Stimulated activated CD8-positive, alpha-beta memory T cell treated with anti-CD3 and anti-CD28 coated beads, Interleukin-4, amount 100 ng/mL, for 4 hours (primary cell): ENCODE data around the gene EPHA3.

Source experiments
- DNase-seq, 2 donors: peaks; one replicate each; pipeline ENCODE4 v3.0.0-alpha.2; 2020; ENCODE audit warnings: low read depth in 2 of 2, low spot score in 1 of 2

The EPHA3 gene

DNA sequence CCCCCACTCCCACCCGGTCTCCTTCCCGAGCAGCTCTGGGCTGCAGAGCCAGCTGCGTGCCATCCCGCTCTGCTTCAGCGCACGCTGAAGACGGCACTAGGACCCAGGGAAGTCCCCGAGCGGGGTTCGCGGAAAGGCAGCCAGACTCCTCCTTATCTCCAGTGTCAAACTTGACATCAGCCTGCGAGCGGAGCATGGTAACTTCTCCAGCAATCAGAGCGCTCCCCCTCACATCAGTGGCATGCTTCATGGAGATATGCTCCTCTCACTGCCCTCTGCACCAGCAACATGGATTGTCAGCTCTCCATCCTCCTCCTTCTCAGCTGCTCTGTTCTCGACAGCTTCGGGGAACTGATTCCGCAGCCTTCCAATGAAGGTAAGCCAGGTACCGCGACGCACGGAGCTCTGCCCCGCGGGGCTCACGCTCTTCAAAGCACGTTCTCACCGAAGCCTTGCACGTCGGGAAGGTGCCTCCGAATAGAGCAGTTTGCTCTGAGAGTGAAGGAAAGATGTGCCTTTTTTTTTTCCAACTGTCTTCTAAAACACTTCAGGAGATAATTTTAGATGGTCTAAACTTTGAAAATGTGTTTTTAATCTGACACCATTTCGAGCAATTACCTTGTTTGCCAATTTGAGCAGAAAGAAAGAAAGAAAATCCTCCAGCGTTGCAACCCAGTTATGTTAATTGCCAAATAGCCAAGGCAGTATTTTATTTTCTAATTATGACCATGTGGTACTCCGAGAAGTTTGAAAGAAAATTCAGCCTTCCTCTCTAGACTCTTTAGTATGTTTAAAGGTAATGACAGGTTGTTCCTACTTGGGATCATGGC, at the start of gene EPHA3:
Gene EPHA3, plus strand, starts transcription at position 161 of the 830 bp plus-strand sequence. Its CDS starts 128 bp downstream, at position 289.
- peak in 1 of 2 donors; percentile 1 for DNase-seq

DNA sequence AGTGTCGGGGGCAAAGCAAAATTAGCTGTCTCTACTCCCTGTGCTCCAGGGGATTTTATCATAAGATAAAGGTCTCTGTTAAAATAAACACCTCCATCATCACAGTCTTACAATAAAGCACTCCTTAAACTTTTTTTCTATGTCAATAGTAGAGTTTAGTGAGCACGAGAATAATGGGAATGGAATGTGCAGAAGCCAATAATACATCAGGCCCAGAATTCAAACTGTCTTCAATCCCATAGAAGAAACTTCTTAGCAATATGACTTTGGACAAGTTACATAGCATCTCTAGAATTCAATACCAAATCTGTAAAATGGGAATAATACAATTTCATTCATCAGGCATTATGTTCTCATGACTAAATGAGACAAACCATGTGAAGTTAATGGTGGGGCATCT, 49.0 kb upstream of the EPHA3 start:
- DNase-seq, result no peak

DNA sequence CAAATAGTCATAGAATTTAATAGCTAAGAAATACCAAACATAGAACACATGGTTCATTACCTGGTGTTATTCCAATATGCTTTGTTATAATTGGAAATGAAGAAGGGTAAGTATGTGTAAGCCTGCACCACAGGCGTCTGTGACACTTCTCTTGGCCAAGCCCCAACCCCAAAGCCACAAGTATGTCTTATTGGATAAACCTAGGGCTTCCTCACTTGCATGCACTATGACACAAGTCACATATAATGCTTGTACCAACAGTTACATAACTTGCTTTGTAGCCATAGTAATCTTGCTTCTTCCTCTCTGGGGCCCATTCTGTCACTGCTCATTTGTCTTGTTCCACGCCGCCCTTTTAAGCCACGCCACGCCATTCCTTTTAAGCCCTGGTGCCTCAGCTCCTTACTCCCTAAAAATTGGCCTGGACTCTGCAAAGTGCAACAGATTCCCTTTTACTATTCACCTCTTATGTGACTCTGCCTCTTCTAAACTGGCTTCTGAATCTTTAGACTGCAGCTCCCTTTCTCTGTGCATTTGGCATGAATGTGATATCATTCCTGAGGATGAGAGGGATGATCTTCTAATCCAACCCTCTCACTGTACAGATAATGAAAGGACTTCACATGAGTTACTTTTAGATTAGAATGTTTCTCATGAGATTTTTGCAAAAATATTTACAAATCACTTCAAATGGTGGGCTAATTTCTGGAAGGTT, 48.1 kb upstream of the EPHA3 start:
- DNase-seq, result no peak

DNA sequence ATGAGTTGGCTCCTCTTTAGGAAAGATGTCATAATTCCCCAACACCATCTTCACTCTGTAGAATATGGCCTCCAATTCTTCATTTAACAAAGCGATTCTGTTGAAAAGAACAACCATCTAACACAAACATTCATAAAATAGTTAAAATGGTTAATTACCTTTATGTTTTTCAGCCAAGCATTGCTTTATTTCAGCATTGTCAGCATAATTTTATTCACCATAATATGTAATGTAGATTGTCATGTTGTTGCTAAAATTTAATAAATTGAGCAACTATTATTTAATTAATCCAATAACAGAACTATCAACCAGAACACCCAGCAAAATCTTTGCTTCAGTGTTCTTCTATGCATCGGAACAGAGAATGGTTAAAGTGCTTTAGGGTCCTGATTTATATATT, 46.2 kb upstream of the EPHA3 start:
- no peak for DNase-seq

DNA sequence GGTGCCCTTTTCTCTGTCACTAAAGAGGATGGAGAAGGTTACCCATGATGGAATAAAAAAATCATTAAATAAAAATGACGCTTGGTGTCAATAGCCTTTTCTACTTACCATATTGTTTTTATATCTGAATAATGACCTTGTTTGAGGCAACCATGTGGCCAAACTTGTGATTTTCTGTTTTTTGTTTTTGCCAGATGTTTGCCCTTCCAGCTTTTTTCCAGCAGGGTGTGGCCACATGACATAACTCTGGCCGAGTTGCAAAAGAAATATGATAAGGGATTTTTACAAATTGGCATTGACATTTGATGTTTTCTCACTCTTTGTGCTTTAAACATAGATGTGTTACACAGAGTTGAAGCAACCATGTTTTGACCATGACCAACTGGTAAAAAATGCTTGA, 39.7 kb upstream of the EPHA3 start:
- no peak for DNase-seq

DNA sequence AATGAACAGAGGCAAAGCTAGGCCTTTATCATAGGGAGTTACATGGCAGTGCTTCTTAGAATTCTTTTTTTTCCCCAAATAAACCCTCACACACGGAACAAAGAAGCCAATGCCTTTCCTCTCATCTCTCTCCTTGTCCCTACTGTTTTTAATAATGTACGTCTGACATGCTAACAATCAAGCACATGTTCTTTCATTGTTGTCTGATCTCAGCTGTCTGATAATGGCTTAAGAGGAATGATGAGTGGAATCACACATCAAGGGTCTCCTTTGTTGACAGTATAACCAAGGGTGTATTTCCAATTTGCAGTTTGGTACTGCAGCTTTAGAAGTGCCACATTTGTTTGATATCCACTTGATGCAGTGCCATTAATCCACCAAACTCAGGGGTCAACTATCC, 34.8 kb upstream of the EPHA3 start:
- DNase-seq, result no peak

DNA sequence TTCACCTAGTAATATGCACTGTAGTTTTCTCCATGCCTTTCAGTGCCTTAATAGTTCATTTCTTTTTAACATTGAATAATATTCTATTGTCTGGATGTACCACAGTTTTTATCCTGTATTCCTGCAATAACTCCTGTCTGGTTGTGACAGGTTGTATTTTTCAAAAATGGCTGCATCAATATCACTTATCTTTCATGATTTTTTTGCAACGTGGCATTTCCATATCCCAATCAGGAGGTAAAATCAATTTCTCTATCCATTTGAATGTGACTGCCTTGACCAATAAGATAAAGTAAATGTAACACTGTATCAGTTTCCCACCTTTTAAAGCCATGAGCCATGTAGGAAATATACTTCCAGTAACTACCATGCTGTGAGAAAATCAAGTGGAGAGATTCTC, 27.5 kb upstream of the EPHA3 start:
- DNase-seq, result no peak

DNA sequence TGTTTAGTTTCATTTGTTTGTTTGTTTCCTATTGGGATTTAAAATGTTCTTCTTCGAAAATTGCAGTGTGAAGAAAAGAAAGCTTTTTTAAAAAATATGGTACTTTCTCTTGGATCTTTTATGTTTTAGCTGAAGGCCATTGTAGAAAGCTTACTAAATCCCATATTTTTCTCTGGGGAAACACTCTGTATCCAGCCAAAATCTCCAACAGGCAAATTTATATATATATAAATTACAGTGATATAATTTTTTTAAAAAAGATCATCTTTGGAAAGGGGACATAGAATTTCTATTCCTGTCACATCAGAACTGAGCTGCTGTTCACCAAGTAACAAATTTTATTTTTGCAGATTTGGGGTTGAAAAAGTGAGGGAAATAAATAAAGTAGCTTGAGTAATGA, 19.6 kb upstream of the EPHA3 start:
- no peak for DNase-seq

DNA sequence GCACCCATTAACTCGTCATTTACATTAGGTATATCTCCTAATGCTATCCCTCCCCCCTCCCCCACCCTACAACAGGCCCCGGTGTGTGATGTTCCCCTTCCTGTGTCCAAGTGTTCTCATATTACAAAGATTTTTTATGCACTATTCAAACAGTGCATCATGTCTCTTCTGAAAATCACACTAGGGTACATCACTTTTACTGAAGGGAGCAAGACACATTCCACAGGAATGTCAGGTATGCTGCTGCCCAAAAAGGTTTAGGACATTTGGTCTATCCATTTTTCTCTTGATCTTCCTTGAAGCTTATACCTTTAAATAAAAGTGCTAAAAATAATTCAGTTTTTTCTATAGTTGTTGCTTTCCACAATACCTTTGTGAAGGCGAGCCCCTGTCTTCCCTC, 9.2 kb upstream of the EPHA3 start:
- no peak for DNase-seq

DNA sequence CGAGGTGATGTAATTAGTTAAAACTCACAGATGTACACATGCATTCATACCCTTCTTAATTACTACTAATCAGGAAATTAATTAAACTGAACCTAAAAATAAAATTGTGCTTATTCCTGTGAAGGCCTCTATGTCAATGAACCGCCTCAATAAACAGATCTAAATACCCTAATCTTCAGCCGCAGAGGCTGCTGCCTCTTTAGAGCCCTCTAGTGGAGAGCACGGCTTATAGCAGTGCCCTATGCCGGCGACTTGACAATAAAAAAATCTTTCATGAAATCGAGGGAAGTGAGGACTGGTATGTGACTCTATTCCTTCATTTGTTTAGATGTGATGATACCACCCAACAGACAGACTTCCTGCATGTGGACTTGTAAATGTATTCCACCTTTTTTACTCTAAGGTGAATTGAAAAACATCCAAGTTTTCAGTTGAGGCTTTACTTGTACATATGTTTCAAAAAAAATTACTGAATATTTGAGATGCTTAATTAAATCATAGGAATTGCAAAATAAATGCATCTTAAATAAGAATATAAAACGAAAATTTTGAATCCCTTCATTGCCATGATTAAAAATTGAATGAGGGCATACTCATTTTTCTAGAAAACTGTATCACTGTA, 8.3 kb upstream of the EPHA3 start:
- DNase-seq, result no peak

DNA sequence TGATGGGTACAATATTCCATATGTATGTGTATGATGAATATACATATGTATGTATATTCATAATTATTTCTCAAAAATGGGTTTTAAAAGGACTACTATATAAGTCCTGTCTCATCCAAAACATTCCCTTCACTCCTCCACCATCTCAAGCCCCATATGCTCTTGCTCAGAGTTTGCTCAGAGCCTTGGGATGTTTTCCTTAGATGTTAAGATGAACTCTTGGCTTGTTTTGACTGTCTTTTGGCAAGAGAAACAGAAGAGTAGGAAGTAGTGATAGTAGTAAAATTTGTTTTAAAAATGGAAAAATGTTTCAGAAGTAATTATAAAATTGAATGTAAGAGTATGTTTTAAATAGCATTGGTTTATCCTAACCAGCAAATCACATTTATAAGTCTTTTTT, 6.2 kb upstream of the EPHA3 start:
- DNase-seq, result no peak

DNA sequence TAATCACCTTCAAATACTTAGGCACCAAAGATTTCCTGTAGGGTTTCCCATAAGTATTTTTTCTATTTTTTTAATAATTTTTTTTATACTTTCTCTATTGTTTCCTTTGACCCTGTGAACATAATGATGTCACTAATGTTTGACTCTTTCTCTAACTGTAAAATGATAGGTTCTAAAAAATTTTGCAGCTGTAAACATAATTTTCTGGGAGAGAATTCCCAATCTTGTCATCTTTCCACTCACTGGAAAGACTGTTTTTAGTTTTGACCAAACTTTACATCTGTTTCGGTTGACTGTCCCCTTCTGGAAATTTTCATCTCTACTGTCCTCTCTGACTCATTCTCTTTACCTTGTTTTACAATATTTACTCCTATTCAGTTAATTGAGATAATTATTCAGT, 5.5 kb upstream of the EPHA3 start:
- DNase-seq, result no peak

DNA sequence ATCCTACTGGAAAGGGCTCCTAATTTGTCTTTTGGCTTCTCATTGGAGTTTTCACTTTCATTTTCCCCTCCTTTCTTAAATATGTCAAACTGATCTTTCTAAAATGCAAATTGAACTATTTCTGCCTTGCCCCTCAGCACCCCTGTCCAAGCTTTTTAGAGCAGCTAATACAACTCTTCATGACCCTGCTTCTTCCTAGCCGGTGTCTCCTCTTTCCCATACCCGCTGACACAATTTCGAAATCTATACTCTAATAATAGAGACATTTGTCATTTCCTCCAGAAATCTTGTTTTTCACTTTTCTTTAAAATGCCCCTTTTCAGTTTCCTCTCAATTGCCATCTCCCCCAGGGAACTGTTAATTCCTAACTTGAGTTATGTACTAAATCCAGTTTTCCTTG, 2.9 kb upstream of the EPHA3 start:
- DNase-seq, result no peak

DNA sequence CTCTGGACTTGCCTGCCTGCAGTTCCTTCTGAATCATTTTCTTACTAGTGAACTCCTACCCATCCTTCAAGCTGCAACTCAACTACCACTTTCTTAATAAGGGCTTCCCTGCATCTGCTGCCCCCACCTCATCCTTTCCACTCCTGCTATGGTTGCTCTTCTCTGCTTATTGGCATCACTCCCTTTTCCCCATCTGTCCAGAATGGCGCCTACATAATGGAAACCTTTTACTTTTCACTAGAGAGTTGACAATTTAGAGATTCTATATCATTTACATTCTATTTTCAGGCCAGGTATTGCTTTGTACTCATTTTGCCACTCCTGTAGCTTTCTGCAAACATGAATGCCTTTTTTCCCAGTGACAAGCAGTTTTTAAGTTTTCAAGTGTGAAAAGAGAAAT, 1.9 kb upstream of the EPHA3 start:
- DNase-seq, result no peak

DNA sequence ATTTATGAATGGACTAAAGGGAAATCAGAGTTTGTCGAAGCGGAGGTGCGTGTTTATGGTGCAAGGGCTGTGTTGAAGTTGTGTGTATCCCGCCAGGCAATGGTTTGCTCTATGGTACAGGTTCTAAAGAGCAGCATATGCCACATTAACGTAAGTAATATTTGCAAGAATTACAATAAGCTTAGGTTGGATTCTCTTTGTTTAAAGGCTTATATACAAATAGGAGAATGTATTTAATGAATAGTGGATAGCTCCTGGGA, 800 bp downstream of the EPHA3 start:
- no peak for DNase-seq

DNA sequence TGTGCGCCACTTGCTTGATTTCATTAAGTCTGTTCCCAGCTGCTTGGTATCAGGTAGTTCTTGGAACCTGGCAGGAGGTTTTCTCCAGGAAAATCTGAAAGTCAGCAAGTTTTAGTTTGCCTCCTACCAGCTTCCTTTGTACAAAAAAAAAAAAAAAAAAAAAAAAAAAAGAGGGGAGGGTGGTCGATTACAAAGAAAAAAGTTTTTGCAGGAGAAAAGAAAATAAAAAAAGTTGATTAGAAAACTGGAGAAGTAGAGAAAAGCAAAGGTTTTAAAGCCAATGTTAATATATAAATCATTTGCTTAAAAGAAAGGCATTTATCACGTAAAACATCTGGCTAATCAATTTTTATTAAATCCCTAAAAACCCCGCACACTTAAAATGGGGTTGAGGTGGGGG, 5.9 kb downstream of the EPHA3 start:
- no peak for DNase-seq

DNA sequence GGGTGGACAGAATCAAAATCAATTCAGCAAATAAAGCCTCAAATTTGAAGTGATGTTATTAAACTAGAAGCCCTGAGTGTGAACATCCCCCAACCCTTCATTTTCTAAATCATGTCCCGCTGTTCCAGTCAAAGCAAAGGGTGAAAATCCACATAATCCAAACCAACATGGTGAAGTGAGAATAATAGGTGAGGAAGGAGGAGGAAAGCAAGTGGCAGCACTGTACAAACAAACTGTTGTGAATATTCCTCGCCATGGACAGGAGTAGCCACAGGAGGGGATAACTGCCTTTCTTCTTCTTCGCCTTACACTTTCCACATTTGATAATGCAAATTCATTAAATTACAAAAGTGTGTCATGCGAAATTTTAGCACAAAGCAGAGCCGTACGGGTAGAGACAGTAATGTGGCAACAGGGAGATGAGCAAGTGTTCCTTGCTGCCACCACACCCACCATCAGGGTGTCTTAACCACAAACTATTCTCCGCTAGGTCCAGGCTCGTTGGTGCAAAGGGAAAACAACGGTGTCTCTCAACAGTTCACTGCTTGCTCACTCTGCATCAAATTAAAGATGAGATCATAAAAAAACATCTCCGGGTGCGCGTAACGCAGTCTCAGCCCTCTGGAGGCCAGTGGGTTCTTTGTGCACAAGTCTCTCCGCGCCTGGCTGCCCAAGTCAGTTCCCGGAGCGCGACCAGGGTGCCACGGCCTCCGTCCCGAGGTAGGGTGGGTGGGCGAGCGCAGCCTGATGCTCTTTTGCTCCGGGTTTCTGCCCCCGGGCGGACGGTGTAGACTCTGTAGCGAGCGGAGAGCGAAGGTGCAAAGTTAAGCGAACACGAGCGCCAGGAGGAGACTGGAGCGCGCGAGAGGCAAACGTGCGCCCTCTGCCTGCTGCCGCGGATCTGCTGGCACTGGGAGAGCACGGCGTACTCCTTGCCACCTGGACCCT, 6.7 kb downstream of the EPHA3 start:
- DNase-seq, result no peak

DNA sequence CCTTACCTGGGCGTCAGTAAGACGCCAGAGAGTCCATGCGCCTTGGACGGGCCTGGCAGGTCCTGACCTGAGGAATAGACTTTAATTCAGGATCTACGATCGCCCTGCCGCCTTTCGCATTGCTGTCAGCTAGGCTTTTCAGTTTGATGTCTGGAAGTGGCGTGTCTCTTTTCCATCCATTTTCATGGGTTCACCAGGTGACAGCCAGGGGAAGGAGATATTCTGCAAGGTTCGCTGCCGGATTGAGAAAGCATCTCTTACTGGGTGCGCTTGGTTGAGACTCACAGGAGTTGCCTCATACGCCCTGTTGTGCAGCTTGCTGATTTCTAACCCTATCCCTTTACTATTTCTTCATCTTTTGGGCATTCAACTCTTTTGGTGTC, 7.4 kb downstream of the EPHA3 start:
- DNase-seq, result no peak

DNA sequence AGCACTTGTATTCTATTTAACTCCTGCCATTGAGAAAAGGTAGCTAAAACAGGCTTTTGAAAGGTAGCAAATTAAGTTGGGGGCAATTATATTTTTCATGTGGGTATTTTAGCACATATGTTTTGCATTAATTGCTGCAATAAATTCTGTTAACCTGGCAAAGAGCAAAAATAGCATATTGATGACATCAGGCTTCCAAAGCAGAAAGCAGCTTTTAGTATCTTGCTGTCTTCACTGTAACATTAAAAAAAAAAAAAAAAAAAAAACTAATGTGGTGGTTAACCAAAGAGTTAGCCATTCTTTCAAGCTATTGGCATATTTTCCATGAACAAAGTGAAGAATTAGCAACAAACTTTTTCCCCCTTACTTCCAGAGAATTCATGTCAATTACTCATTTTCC, 9.1 kb downstream of the EPHA3 start:
- no peak for DNase-seq

DNA sequence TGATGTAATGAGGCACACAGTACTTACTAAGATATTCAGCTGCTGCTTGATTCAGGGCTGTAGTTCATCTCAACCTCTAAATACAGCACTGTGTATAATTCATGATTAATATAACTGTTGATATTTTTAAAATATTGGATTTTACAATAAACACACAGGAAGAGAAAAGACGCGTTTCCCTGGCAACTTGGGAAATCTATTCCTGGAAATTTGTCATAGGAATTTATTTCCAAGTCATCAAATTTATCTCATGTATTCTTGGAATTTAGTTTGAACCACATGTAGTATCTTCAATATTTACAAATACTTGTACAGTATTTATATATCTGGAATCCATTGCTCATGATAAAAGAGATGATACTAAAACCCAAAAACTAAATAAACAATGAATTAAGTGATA, 30.6 kb downstream of the EPHA3 start:
- no peak for DNase-seq

DNA sequence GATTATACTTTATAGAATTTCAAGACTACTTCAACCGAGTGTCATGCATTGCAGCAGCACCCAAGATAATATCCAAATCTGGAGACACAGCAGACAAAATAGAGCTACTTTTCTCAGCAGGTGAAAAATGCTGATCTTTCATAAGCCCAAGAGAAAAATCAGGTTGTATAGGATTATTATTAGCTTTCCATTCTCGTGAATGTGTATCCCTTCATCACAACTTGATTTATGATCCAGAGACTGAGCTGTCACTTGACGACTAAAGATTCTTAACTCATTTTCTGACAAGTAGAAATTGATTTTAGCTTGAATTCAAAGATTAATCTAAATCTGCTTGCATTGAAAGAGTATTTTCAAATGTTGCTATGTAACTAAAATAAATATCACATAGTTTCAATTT, 32.4 kb downstream of the EPHA3 start:
- no peak for DNase-seq

DNA sequence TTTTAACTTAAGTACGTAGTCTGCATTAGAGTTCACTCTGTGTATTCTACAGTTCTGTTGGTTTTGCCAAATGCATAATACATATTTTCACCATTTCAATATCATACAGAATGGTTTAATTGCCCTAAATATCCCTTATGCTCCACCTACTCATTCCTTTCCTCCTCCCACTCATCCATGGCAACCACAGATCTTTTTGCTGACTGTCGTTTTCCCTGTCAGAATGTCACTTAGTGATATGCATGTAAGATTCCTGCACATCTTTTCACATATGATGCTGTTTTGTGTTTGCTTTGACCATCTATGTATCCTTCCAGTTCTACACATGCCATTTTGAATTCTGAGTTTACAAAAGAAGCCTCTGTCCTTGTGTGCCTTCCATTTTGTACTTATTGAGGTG, 36.7 kb downstream of the EPHA3 start:
- no peak for DNase-seq
